ENCODE results near the gene SHROOM3.

- TF ChIP-seq POLR2A (IDR thresholded peaks at IDR 0.05; ENCODE audit: low read length) = no peak
- TF ChIP-seq GATA1 (IDR thresholded peaks at IDR 0.05; ENCODE audit: low read depth, low read length) = no peak
These were observed 157.0 kb downstream of the SHROOM3 start for GRCh38 chr4:76591992-76592391.

Measured in erythroblast (primary cell).